ENCODE data around the gene GFAP. TPM values are rescaled to one million over a fixed set of nuclear protein-coding genes. Genes with fewer than 3 reads are reported as not detected.

The GFAP gene
- total and polyA plus RNA-seq, 2 donors (not counting 1 experiment from before 2014, with no cell fraction given), result 0.31 to 1.3 TPM

DNA sequence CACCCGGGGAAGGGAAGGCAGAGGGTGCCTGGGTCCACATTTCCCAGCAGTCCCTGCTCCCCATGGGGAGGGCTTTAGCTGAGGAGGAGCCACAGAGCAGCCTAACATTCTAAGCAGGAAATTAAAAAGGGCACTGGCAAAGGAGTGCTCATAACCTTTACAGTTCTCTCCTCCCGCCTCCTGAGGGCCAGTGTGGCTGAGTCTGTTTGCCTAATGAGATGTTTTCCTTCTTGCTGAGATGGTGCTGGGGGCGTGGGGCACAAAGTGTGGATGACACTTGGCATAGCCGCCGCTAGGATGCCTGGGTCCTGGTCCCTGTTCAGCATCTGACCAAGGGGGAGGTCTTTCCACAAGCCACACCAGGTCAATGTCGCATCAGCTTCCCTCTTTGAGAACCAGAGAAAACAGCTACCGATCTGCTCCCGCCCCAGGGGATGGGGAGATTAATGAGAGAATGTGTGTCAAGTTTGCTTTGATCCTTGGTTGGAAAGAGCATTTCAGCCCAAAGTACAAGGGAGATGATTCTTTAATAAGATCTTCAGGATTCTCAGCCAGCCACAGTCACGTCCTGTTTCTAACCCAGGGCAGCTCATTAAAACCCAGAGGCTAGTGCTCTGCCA lies 26.5 kb upstream of the GFAP start:
- Histone ChIP-seq H3K4me2 (ENCODE audit: extremely low read depth, insufficient read depth, low read length) (no peak overlapping the region), H2AFZ (ENCODE audit: low read length) (peak overlapping the region; percentile 70), H3K79me2 (ENCODE audit: control insufficient read depth, insufficient read depth, low read length) (peaks cover 87% of the 10 kb centered on the region), H4K20me1 (ENCODE audit: control insufficient read depth, extremely low read depth, insufficient read depth, low read length) (no peaks in the 10 kb centered on the region), H3K9ac (ENCODE audit: insufficient read depth, low read length) (no peak overlapping the region), H3K27me3 (ENCODE audit: control insufficient read depth, insufficient read depth, low read length) (no peaks in the 10 kb centered on the region), H3K9me3 (ENCODE audit: control insufficient read depth, insufficient read depth, low read depth, low read length) (no peaks in the 10 kb centered on the region), H3K36me3 (ENCODE audit: control insufficient read depth, insufficient read depth, low read length) (peaks cover 2% of the 10 kb centered on the region), H3K27ac (ENCODE audit: insufficient read depth, low read length) (no peak overlapping the region), H3K4me1 (ENCODE audit: control insufficient read depth, extremely low read depth, insufficient read depth, low read length) (peaks cover 15% of the 10 kb centered on the region), H3K4me3 (replicated peaks in 1 of 4; ENCODE audit: control extremely low read depth in 1 of 4, insufficient read depth in 1 of 4, low read depth in 3 of 4, low read length in 4 of 4) (no peak overlapping the region)
- DNase-seq (ENCODE audit: low read depth in 2 of 2), result no peak
- TF ChIP-seq EZH2 (IDR thresholded peaks at IDR 0.05; ENCODE audit: low read length, missing control alignments), result no peak
- TF ChIP-seq, protein P1, sequence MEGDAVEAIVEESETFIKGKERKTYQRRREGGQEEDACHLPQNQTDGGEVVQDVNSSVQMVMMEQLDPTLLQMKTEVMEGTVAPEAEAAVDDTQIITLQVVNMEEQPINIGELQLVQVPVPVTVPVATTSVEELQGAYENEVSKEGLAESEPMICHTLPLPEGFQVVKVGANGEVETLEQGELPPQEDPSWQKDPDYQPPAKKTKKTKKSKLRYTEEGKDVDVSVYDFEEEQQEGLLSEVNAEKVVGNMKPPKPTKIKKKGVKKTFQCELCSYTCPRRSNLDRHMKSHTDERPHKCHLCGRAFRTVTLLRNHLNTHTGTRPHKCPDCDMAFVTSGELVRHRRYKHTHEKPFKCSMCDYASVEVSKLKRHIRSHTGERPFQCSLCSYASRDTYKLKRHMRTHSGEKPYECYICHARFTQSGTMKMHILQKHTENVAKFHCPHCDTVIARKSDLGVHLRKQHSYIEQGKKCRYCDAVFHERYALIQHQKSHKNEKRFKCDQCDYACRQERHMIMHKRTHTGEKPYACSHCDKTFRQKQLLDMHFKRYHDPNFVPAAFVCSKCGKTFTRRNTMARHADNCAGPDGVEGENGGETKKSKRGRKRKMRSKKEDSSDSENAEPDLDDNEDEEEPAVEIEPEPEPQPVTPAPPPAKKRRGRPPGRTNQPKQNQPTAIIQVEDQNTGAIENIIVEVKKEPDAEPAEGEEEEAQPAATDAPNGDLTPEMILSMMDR (conservative IDR thresholded peaks at IDR 0.05 in 1 of 2, IDR thresholded peaks at IDR 0.05 in 1 of 2; ENCODE audit: low read depth in 1 of 2, low read length in 2 of 2), result no peak

DNA sequence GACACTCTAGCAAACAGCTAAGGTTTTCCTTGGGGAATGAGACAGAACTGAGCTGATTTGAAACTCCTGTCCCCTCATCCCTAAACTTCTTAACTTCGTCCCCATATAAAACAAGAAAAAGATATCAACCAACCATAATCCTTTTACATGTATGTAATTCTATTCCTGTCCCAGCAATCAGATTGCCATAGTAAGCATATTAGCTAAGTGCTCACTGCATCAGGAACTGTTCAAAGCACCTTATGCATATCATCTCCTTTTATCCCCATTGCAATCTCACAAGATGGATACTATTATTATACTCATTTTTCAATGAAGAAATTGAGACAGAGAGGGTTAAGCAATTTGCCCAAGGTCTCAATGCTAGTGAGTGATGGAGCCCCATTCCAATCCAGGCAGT lies 25.5 kb upstream of the GFAP start:
- no peak overlapping the region for H2AFZ ChIP-seq (ENCODE audit: low read length)
- H3K4me2 ChIP-seq (ENCODE audit: extremely low read depth, insufficient read depth, low read length), result no peak overlapping the region

DNA sequence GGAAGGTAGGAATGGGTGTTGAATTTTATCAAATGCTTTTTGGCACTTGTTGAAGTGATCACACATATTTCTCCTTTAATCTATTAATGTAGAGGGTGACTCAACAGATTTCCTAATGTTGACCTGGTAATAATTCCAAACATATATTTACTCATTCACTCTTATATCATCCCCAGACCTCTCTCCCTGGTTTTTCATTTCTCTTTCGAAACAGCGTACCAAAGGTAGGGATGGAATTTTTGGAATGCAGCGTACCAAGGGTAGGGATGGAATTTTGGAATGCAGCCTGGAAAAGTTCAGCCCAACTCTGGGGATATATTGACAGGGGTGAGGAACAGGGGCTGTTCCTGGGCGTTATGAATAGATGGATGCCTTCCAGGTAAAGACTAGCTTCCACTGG lies 25.0 kb upstream of the GFAP start:
- H3K4me1 ChIP-seq (ENCODE audit: control insufficient read depth, extremely low read depth, insufficient read depth, low read length), result peaks cover 15% of the 10 kb centered on the region
- no peak overlapping the region for H3K27ac ChIP-seq (ENCODE audit: insufficient read depth, low read length)
- H3K4me3 ChIP-seq (replicated peaks in 1 of 4; ENCODE audit: control extremely low read depth in 1 of 4, insufficient read depth in 1 of 4, low read depth in 3 of 4, low read length in 4 of 4), result no peak overlapping the region
- peak in 1 of 2 donors; percentile 71 for DNase-seq (ENCODE audit: low read depth in 2 of 2)
- peaks cover 79% of the 10 kb centered on the region for H3K79me2 ChIP-seq (ENCODE audit: control insufficient read depth, insufficient read depth, low read length)
- H2AFZ ChIP-seq (ENCODE audit: low read length), result no peak overlapping the region
- no peak overlapping the region for H3K4me2 ChIP-seq (ENCODE audit: extremely low read depth, insufficient read depth, low read length)
- H3K9ac ChIP-seq (ENCODE audit: insufficient read depth, low read length), result no peak overlapping the region
- peaks cover 2% of the 10 kb centered on the region for H3K36me3 ChIP-seq (ENCODE audit: control insufficient read depth, insufficient read depth, low read length)
- TF ChIP-seq EZH2 (IDR thresholded peaks at IDR 0.05; ENCODE audit: low read length, missing control alignments), result no peak
- TF ChIP-seq, protein P1 (conservative IDR thresholded peaks at IDR 0.05 in 1 of 2, IDR thresholded peaks at IDR 0.05 in 1 of 2; ENCODE audit: low read depth in 1 of 2, low read length in 2 of 2), result no peak
- no peaks in the 10 kb centered on the region for H3K9me3 ChIP-seq (ENCODE audit: control insufficient read depth, insufficient read depth, low read depth, low read length)
- H3K27me3 ChIP-seq (ENCODE audit: control insufficient read depth, insufficient read depth, low read length), result no peaks in the 10 kb centered on the region
- no peaks in the 10 kb centered on the region for H4K20me1 ChIP-seq (ENCODE audit: control insufficient read depth, extremely low read depth, insufficient read depth, low read length)

More for the DNA sequence above, 25.5 kb upstream of the GFAP start:
- Histone ChIP-seq H3K4me3 (replicated peaks in 1 of 4; ENCODE audit: control extremely low read depth in 1 of 4, insufficient read depth in 1 of 4, low read depth in 3 of 4, low read length in 4 of 4) (no peak overlapping the region), H3K36me3 (ENCODE audit: control insufficient read depth, insufficient read depth, low read length) (peaks cover 2% of the 10 kb centered on the region), H3K9me3 (ENCODE audit: control insufficient read depth, insufficient read depth, low read depth, low read length) (no peaks in the 10 kb centered on the region), H3K27me3 (ENCODE audit: control insufficient read depth, insufficient read depth, low read length) (no peaks in the 10 kb centered on the region), H3K9ac (ENCODE audit: insufficient read depth, low read length) (no peak overlapping the region), H3K27ac (ENCODE audit: insufficient read depth, low read length) (no peak overlapping the region), H4K20me1 (ENCODE audit: control insufficient read depth, extremely low read depth, insufficient read depth, low read length) (no peaks in the 10 kb centered on the region), H3K4me1 (ENCODE audit: control insufficient read depth, extremely low read depth, insufficient read depth, low read length) (peaks cover 15% of the 10 kb centered on the region), H3K79me2 (ENCODE audit: control insufficient read depth, insufficient read depth, low read length) (peaks cover 83% of the 10 kb centered on the region)
- TF ChIP-seq EZH2 (IDR thresholded peaks at IDR 0.05; ENCODE audit: low read length, missing control alignments), result no peak
- TF ChIP-seq, protein P1 (conservative IDR thresholded peaks at IDR 0.05 in 1 of 2, IDR thresholded peaks at IDR 0.05 in 1 of 2; ENCODE audit: low read depth in 1 of 2, low read length in 2 of 2), result no peak
- no peak for DNase-seq (ENCODE audit: low read depth in 2 of 2)
